Gastrocnemius medialis (tissue), 4 donors: ENCODE results near the gene TP63. TPM values are rescaled to one million over a fixed set of nuclear protein-coding genes. Genes with fewer than 3 reads are reported as not detected.

Source experiments
- ATAC-seq, 2 donors: fragments of 150-250 bp; one replicate each; pipeline ENCODE4 v1.9.1; 2016
- DNase-seq, 2 donors: peaks; one replicate each; pipeline ENCODE4 v3.0.0-alpha.2; 2019
- H3K27ac ChIP-seq, 4 donors: fragments of 200-600 bp; sonication (generic); 1 replicate in 1 of 4; 2 replicates in 3 of 4; pipeline ENCODE4 v1.5.1; 2016 to 2018; ENCODE audit warnings: mild to moderate bottlenecking in 2 of 4, moderate library complexity in 1 of 4
- H3K27me3 ChIP-seq, 3 donors: fragments of 200-600 bp; sonication (generic) in 2 of 3; 1 replicate in 1 of 3; 2 replicates in 2 of 3; pipeline versions ENCODE4 v1.5.1 to v1.6.0; 2016 to 2019; ENCODE audit warnings: mild to moderate bottlenecking in 1 of 3, moderate library complexity in 1 of 3
- H3K36me3 ChIP-seq, 2 donors: fragments of 200-600 bp; sonication (generic) in 1 of 2; one replicate each; pipeline ENCODE4 v1.5.1; 2017 to 2018
- H3K4me1 ChIP-seq, 2 donors: fragments of 200-600 bp; sonication (generic) in 1 of 2; one replicate each; pipeline ENCODE4 v1.5.1; 2016 to 2017; ENCODE audit warnings: mild to moderate bottlenecking in 2 of 2
- H3K4me3 ChIP-seq, 4 donors: fragments of 200-600 bp; sonication (generic) in 3 of 4; 1 replicate in 1 of 4; 2 replicates in 3 of 4; pipeline ENCODE4 v1.5.1; 2016 to 2019; ENCODE audit warnings: mild to moderate bottlenecking in 2 of 4
- H3K9me3 ChIP-seq, 3 donors: fragments of 200-600 bp; sonication (generic) in 2 of 3; 1 replicate in 1 of 3; 2 replicates in 2 of 3; pipeline ENCODE4 v1.5.1; 2016 to 2019
- POLR2A ChIP-seq, 2 donors: fragments of 450-650 bp; IDR thresholded peaks; one replicate each; pipeline ENCODE4 v1.6.1; 2017; ENCODE audit warnings: antibody characterized with exemption in 2 of 2, mild to moderate bottlenecking in 2 of 2, moderate library complexity in 2 of 2
- in situ Hi-C, 4 donors: fragments of 200-750 bp; cut with MboI; loops; one replicate each; pipeline versions ENCODE4 v1.15.0 to v1.8.0; 2017; ENCODE audit warnings: low sequenced_read_pairs in 4 of 4
- intact Hi-C: fragments of 100-400 bp; cut with DNase I; formaldehyde crosslinking; loops from one replicate; pipeline ENCODE4 v1.15.1; 2023; ENCODE audit warnings: low total_unique reads
- total RNA-seq, 4 donors: library from RNA; depleted of rRNA; stranded (reverse); fragments of >200 nt; gene quantifications; one replicate each; pipeline versions ENCODE4 v1.1.0 to v1.2.3, GENCODE V29; 2016
- TF ChIP-seq, protein P1 (sequence below), 5 experiments: fragments of 450-650 bp in 3 of 5; fragments of 200-600 bp in 2 of 5; sonication (generic) in 2 of 5; IDR thresholded peaks in 4 of 5; conservative IDR thresholded peaks in 1 of 5; 1 replicate in 4 of 5; 2 replicates in 1 of 5; pipeline ENCODE4 v1.5.1; 2016 to 2019; ENCODE audit warnings: antibody characterized with exemption in 5 of 5, mild to moderate bottlenecking in 3 of 5, moderate library complexity in 3 of 5

The TP63 gene
- total RNA-seq, 4 donors from 2014 or later, result 5.2 to 38.8 (median 25.8) TPM

DNA sequence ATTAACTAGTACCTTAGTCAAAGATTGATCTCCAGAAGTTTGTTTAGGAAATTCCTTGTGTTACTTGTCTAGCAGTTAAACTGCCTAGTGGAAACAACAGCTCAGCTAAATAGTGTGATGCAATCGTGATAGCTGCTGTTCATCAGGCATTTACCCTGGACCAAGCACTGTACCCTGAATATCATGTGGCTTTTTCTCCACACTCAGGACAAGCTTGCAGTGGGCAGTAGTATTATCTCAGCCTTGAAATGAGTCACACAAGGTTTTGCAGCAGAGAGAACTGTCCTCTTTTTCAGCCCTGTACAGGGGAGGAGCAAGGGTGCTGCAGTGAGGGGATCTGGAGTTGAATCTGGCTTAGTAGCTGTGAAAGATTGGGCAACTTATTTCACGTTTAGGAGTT, 208.4 kb downstream of the TP63 start:
- TF ChIP-seq POLR2A (IDR thresholded peaks at IDR 0.05), result peak in 1 of 2 donors; percentile 43
- TF ChIP-seq, protein P1, sequence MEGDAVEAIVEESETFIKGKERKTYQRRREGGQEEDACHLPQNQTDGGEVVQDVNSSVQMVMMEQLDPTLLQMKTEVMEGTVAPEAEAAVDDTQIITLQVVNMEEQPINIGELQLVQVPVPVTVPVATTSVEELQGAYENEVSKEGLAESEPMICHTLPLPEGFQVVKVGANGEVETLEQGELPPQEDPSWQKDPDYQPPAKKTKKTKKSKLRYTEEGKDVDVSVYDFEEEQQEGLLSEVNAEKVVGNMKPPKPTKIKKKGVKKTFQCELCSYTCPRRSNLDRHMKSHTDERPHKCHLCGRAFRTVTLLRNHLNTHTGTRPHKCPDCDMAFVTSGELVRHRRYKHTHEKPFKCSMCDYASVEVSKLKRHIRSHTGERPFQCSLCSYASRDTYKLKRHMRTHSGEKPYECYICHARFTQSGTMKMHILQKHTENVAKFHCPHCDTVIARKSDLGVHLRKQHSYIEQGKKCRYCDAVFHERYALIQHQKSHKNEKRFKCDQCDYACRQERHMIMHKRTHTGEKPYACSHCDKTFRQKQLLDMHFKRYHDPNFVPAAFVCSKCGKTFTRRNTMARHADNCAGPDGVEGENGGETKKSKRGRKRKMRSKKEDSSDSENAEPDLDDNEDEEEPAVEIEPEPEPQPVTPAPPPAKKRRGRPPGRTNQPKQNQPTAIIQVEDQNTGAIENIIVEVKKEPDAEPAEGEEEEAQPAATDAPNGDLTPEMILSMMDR (IDR thresholded peaks at IDR 0.05 in 4 of 5, conservative IDR thresholded peaks at IDR 0.05 in 1 of 5), result no peak
- DNase-seq (peak; percentile 55 to 86), ATAC-seq (peak; percentile 90 to 98)
- Histone ChIP-seq H3K36me3 (no peaks in the 10 kb centered on the region), H3K27me3 (no peaks in the 10 kb centered on the region), H3K4me1 (peaks cover 20% of the 10 kb centered on the region in 2 donors), H3K9me3 (no peaks in the 10 kb centered on the region), H3K4me3 (no peak overlapping the region), H3K27ac (peak overlapping the region; percentile 67 to 87 (median 80))
- intact Hi-C loops, result loop anchor here (5.0 to 10.0 kb wide), 2 partner anchors 152 to 485 kb away; no protein-coding TSS in a partner anchor
- in situ Hi-C loops, result no loop called here

- Histone ChIP-seq H3K4me3 (no peak overlapping the region), H3K9me3 (no peaks in the 10 kb centered on the region), H3K27ac (peak overlapping the region; percentile 64 to 87 (median 76)), H3K4me1 (peaks cover 20% of the 10 kb centered on the region in 2 donors), H3K36me3 (no peaks in the 10 kb centered on the region), H3K27me3 (no peaks in the 10 kb centered on the region)
- ATAC-seq (no peak), DNase-seq (no peak)
- in situ Hi-C loops (loop anchor here in 1 of 4 donors (10.0 kb wide), 1 partner anchor 217 kb away; no protein-coding TSS in a partner anchor), intact Hi-C loops (no loop called here)
- TF ChIP-seq POLR2A (IDR thresholded peaks at IDR 0.05), result no peak
- TF ChIP-seq, protein P1 (IDR thresholded peaks at IDR 0.05 in 4 of 5, conservative IDR thresholded peaks at IDR 0.05 in 1 of 5), result no peak
Observed at GRCh38 chr3:189841473-189842205, 210.4 kb downstream of the TP63 start.

DNA sequence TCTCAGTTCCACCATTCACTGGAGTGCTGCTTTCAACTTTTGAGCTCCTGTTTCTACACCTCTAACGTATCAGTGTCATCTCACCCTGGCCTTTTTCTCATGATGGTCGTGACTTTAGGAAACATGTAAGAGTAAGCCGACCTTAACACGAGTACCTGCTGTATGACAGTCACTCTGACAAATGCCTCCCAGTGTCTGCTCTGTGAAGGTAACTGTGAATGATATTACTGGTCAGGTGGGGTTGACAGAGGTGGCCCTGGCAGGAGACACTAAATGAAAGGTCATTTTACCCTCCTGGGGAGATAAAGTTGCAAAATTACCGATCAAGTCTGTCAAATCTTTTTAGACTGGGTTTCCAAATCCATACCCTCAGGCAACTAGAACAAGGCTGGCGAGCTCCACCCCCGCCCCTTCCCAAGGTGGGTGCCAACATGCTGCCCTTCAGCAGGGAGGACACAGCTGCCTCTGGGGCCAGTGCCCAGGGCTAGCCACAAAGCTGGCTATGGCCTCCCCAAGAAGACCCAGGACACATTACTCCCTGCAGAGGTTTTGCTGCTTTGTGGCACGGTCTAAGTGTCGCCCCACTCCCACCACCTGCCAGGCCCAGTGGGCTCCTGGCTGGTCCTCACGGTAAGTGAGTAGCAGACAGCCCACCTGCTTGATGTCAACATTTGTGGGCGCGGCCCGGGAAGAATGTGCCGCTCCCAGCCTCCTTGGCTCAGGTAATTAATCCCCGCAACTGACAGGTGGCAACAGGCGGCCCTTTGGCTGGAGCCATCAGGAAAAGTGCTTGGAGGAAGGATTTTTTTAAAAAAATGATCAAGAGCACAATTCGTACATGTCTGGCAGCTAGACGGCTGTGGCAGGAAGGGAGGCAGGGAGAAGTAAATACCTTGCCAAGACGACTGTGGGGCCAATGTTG, 211.8 kb downstream of the TP63 start:
- in situ Hi-C loops (loop anchor here in 1 of 4 donors (10.0 kb wide), 1 partner anchor 218 kb away; no protein-coding TSS in a partner anchor), intact Hi-C loops (no loop called here)
- H3K36me3 ChIP-seq, result no peaks in the 10 kb centered on the region
- ATAC-seq (peak in 1 of 2 donors; percentile 56), DNase-seq (peak; percentile 8 to 81)
- TF ChIP-seq POLR2A (IDR thresholded peaks at IDR 0.05), result no peak
- TF ChIP-seq, protein P1 (IDR thresholded peaks at IDR 0.05 in 4 of 5, conservative IDR thresholded peaks at IDR 0.05 in 1 of 5), result no peak
- H3K4me3 ChIP-seq, result peak overlapping the region in 1 of 4 donors; percentile 23
- H3K4me1 ChIP-seq, result peaks cover 15 to 18% of the 10 kb centered on the region in 2 donors
- peak overlapping the region; percentile 64 to 87 (median 76) for H3K27ac ChIP-seq
- H3K9me3 ChIP-seq, result no peaks in the 10 kb centered on the region
- no peaks in the 10 kb centered on the region for H3K27me3 ChIP-seq

GRCh38 chr3:189845069-189845468, 213.9 kb downstream of the TP63 start:
- TF ChIP-seq, protein P1 (IDR thresholded peaks at IDR 0.05 in 4 of 5, conservative IDR thresholded peaks at IDR 0.05 in 1 of 5), result no peak
- no peak for TF ChIP-seq POLR2A (IDR thresholded peaks at IDR 0.05)
- intact Hi-C loops (no loop called here), in situ Hi-C loops (loop anchor here in 1 of 4 donors (10.0 kb wide), 1 partner anchor 220 kb away; no protein-coding TSS in a partner anchor)
- DNase-seq (no peak), ATAC-seq (no peak)
- peak overlapping the region in 1 of 4 donors; percentile 13 for H3K27ac ChIP-seq
- H3K27me3 ChIP-seq, result no peaks in the 10 kb centered on the region
- no peaks in the 10 kb centered on the region for H3K9me3 ChIP-seq
- H3K36me3 ChIP-seq, result no peaks in the 10 kb centered on the region
- H3K4me1 ChIP-seq, result peaks cover 0 to 5% of the 10 kb centered on the region in 2 donors
- H3K4me3 ChIP-seq, result no peak overlapping the region
